Measurements from ENCODE around the gene ACOT7. TPM values are rescaled to one million over a fixed set of nuclear protein-coding genes. Genes with fewer than 3 reads are reported as not detected.

The ACOT7 gene
- total RNA-seq, 1 experiment from 2014 or later = 36.2 TPM

DNA sequence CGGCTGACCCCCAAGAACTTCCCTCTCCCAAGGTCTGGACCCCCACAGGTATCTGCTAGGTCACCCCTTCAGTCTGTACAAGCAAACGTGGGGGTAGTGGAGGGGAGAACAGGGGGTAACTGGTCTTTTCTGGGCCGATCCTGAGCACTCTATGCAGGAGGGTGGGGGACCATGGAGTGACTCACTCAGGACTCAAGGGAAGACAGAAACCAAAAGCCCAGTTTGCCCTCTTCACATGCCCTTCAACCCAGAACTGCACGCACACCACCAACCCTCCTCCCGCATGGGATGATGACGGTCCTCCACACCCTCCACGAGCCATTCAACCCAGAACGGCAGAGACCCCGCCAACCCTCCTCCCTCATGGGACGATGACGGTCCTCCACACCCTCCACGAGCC, 79.1 kb downstream of the ACOT7 start:
- H3K4me3 Mint-ChIP-seq (ENCODE audit: low read depth, unreplicated experiment) = no peak overlapping the region
- CTCF ChIA-PET = no interaction called here
- intact Hi-C loops (cut with micrococcal nuclease; ENCODE audit: unreplicated experiment) = no loop called here
- no peak for DNase-seq
- BruUV-seq (replicated peaks) = no TSS peak
- no peaks in the 10 kb centered on the region for H3K36me3 Mint-ChIP-seq (ENCODE audit: insufficient read depth, unreplicated experiment)
- H3K27me3 Mint-ChIP-seq (ENCODE audit: unreplicated experiment) = no peaks in the 10 kb centered on the region
- no peaks in the 10 kb centered on the region for H3K4me1 Mint-ChIP-seq (ENCODE audit: low read depth, unreplicated experiment)
- H3K27ac Mint-ChIP-seq (ENCODE audit: unreplicated experiment) = no peak overlapping the region
- H3K9me3 Mint-ChIP-seq (ENCODE audit: low read depth, unreplicated experiment) = no peaks in the 10 kb centered on the region
- TF ChIP-seq, protein P1, sequence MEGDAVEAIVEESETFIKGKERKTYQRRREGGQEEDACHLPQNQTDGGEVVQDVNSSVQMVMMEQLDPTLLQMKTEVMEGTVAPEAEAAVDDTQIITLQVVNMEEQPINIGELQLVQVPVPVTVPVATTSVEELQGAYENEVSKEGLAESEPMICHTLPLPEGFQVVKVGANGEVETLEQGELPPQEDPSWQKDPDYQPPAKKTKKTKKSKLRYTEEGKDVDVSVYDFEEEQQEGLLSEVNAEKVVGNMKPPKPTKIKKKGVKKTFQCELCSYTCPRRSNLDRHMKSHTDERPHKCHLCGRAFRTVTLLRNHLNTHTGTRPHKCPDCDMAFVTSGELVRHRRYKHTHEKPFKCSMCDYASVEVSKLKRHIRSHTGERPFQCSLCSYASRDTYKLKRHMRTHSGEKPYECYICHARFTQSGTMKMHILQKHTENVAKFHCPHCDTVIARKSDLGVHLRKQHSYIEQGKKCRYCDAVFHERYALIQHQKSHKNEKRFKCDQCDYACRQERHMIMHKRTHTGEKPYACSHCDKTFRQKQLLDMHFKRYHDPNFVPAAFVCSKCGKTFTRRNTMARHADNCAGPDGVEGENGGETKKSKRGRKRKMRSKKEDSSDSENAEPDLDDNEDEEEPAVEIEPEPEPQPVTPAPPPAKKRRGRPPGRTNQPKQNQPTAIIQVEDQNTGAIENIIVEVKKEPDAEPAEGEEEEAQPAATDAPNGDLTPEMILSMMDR (IDR thresholded peaks at IDR 0.05; ENCODE audit: unreplicated experiment) = no peak

DNA sequence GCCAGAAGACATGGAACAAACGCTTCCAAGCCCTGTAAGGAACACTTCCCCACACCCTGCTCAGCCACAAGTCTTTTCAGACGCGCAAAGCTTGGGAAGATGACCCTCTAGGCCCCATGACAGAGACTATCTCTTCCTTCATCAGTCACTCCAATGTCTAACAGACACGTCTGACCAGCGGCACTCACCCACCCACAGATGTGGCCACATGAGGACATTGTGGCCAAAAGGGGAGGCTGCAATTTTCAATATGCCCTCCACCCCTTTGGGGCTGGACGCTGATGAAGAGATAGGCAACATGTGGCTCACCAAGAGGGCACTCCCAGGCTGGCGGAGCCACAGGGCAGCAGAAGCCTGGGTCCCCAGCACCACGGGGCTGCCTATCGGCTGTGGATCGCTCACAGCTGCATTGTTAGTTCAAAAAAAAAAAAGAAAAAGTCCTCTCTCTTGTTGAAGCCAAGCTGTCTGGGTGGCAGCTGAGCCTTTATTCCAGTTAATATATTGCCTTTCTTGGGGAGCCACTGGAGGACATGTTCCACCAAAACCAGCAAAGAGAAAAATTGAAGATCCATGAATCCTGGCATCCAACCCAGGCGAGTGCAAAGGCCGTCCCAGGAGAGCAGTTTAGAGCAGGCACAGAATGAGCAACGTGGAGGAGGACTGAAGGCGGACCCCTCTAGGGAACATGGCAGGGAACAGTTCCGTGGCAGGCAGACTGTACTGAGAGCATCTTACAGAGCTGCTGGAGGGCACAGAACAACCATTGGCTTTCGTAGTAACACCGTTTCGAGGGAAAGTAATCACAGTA, 80.0 kb downstream of the ACOT7 start:
- H3K4me1 Mint-ChIP-seq (ENCODE audit: low read depth, unreplicated experiment) = no peaks in the 10 kb centered on the region
- no peaks in the 10 kb centered on the region for H3K27me3 Mint-ChIP-seq (ENCODE audit: unreplicated experiment)
- H3K27ac Mint-ChIP-seq (ENCODE audit: unreplicated experiment) = no peak overlapping the region
- BruUV-seq (replicated peaks) = no TSS peak
- DNase-seq = no peak
- CTCF ChIA-PET = no interaction called here
- no peaks in the 10 kb centered on the region for H3K9me3 Mint-ChIP-seq (ENCODE audit: low read depth, unreplicated experiment)
- TF ChIP-seq, protein P1 (IDR thresholded peaks at IDR 0.05; ENCODE audit: unreplicated experiment) = no peak
- H3K36me3 Mint-ChIP-seq (ENCODE audit: insufficient read depth, unreplicated experiment) = no peaks in the 10 kb centered on the region
- no peak overlapping the region for H3K4me3 Mint-ChIP-seq (ENCODE audit: low read depth, unreplicated experiment)
- intact Hi-C loops (cut with micrococcal nuclease; ENCODE audit: unreplicated experiment) = no loop called here

- no peaks in the 10 kb centered on the region for H3K27me3 Mint-ChIP-seq (ENCODE audit: unreplicated experiment)
- no peaks in the 10 kb centered on the region for H3K36me3 Mint-ChIP-seq (ENCODE audit: insufficient read depth, unreplicated experiment)
- no peak overlapping the region for H3K4me3 Mint-ChIP-seq (ENCODE audit: low read depth, unreplicated experiment)
- intact Hi-C loops (cut with micrococcal nuclease; ENCODE audit: unreplicated experiment) = no loop called here
- no peak for DNase-seq
- TF ChIP-seq, protein P1 (IDR thresholded peaks at IDR 0.05; ENCODE audit: unreplicated experiment) = no peak
- no peaks in the 10 kb centered on the region for H3K4me1 Mint-ChIP-seq (ENCODE audit: low read depth, unreplicated experiment)
- no peak overlapping the region for H3K27ac Mint-ChIP-seq (ENCODE audit: unreplicated experiment)
- BruUV-seq (replicated peaks) = no TSS peak
- H3K9me3 Mint-ChIP-seq (ENCODE audit: low read depth, unreplicated experiment) = no peaks in the 10 kb centered on the region
- CTCF ChIA-PET = no interaction called here
Observed at GRCh38 chr1:6310116-6310848, 83.3 kb downstream of the ACOT7 start.

- no peak overlapping the region for H3K27ac Mint-ChIP-seq (ENCODE audit: unreplicated experiment)
Observed at GRCh38 chr1:6309564-6309963, 84.0 kb downstream of the ACOT7 start.

More at GRCh38 chr1:6309564-6309963, 84.0 kb downstream of the ACOT7 start:
- CTCF ChIA-PET = no interaction called here
- TF ChIP-seq, protein P1 (IDR thresholded peaks at IDR 0.05; ENCODE audit: unreplicated experiment) = no peak
- Mint-ChIP-seq H3K27me3 (ENCODE audit: unreplicated experiment) (no peaks in the 10 kb centered on the region), H3K36me3 (ENCODE audit: insufficient read depth, unreplicated experiment) (no peaks in the 10 kb centered on the region), H3K9me3 (ENCODE audit: low read depth, unreplicated experiment) (no peaks in the 10 kb centered on the region), H3K4me3 (ENCODE audit: low read depth, unreplicated experiment) (no peak overlapping the region), H3K4me1 (ENCODE audit: low read depth, unreplicated experiment) (no peaks in the 10 kb centered on the region)
- BruUV-seq (replicated peaks) = no TSS peak
- intact Hi-C loops (cut with micrococcal nuclease; ENCODE audit: unreplicated experiment) = no loop called here
- DNase-seq = no peak
